DND-41 (cell line): ENCODE measurements around the gene GRID1.

Experiments
- ATAC-seq: fragments of 200-7000 bp; cut with Tn5 transposase; 3 replicates; pipeline ENCODE4 v1.9.1; 2021; ENCODE audit warnings: low read depth; ENCODE audit not compliant: insufficient read depth
- DNase-seq: peaks from one replicate; pipeline ENCODE4 v3.0.0-alpha.2; 2020
- H2AFZ ChIP-seq: 2 replicates; pipeline ENCODE4 v1.6.0; 2012; ENCODE audit warnings: low read depth, low read length
- H3K27ac ChIP-seq: 2 replicates; pipeline ENCODE4 v1.5.1; 2012; ENCODE audit warnings: low read length, inconsistent platforms
- H3K27me3 ChIP-seq: fragments of 200-600 bp; sonication (generic); 2 replicates; pipeline ENCODE4 v1.6.0; 2012; ENCODE audit warnings: low read length, mild to moderate bottlenecking, inconsistent platforms; ENCODE audit not compliant: insufficient read depth, poor library complexity
- H3K36me3 ChIP-seq: 2 replicates; pipeline ENCODE4 v1.5.1; 2012; ENCODE audit warnings: low read length, inconsistent platforms; ENCODE audit not compliant: insufficient read depth
- H3K4me1 ChIP-seq: 2 replicates; pipeline ENCODE4 v1.5.1; 2012; ENCODE audit warnings: mild to moderate bottlenecking, low read length; ENCODE audit not compliant: insufficient read depth
- H3K4me2 ChIP-seq: 2 replicates; pipeline ENCODE4 v1.6.0; 2012; ENCODE audit warnings: mild to moderate bottlenecking, moderate library complexity, low read length, inconsistent platforms; ENCODE audit not compliant: insufficient read depth
- H3K4me3 ChIP-seq, 2 experiments: fragments of 200-600 bp in 1 of 2; shearing (Covaris generic) in 1 of 2; 2 replicates each; pipeline ENCODE4 v1.5.1; 2012 to 2016; ENCODE audit warnings: inconsistent platforms in 2 of 2, low read length in 2 of 2, mild to moderate bottlenecking in 2 of 2, low read depth in 1 of 2, moderate library complexity in 1 of 2
- H3K79me2 ChIP-seq: 2 replicates; pipeline ENCODE4 v1.6.0; 2012; ENCODE audit warnings: low read length, inconsistent platforms; ENCODE audit not compliant: insufficient read depth
- H3K9ac ChIP-seq: 2 replicates; pipeline ENCODE4 v1.6.0; 2012; ENCODE audit warnings: low read depth, mild to moderate bottlenecking, inconsistent platforms, low read length, moderate library complexity
- H3K9me3 ChIP-seq: 2 replicates; pipeline ENCODE4 v1.5.1; 2012; ENCODE audit warnings: low read length, moderate library complexity, mild to moderate bottlenecking, inconsistent platforms; ENCODE audit not compliant: insufficient read depth, severe bottlenecking
- H4K20me1 ChIP-seq: 2 replicates; pipeline ENCODE4 v1.6.0; 2012; ENCODE audit warnings: low read length; ENCODE audit not compliant: insufficient read depth
- CTCF ChIP-seq: IDR thresholded peaks from 2 replicates; pipeline ENCODE4 v1.5.1; 2012; ENCODE audit warnings: borderline replicate concordance, low read length, moderate library complexity, mild to moderate bottlenecking; ENCODE audit not compliant: poor library complexity, severe bottlenecking; ENCODE audit errors: extremely low read depth
- EZH2 ChIP-seq: IDR thresholded peaks from 3 replicates; pipeline ENCODE4 v1.6.1; 2012; ENCODE audit warnings: borderline replicate concordance, low read depth, mild to moderate bottlenecking, moderate library complexity, low read length, inconsistent platforms; ENCODE audit not compliant: severe bottlenecking

Gene GRID1

DNA sequence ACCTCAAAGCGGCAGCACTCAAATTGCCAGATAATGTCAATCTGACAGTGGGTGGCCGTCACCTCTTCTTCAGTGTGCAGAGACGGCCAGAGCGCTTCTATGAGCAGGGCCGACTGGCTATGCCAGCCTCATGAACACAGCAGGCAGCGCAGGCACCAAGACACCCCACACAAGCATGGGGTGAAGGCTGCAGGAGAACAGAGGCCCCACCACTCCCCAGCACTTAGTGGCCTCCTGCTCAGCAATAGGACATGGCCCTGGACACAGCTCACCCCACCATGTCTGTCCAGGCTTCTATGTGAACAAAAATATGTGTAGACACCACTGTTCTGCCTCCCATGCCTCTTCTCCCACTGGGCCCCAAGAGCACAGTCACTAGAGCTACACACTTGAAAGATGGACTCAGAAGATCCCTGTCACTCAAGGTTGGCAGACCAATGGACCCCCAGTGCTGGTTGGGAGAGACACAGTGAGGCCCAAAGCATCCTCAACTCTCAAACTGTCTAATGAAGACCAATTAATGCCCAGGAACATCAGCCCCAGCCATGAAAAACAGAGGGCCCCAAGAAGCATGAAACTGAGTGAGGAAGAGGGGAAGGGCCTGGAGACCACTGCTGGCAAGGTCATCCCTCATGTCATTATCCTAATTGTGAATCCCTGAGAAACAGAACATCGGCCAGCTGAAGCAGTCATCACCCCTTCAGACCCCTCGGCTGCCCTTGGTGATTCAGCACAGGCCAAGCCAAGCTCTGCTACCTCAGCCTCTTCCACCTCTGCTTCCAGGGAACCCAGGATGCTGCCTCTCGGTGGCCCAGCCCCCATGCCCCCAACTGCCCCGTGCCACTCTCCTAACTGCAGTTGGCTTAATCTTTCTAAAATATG lies 77.7 kb downstream of the GRID1 start:
- no peaks in the 10 kb centered on the region for H3K27me3 ChIP-seq
- no peak overlapping the region for H3K4me2 ChIP-seq
- no peaks in the 10 kb centered on the region for H3K36me3 ChIP-seq
- DNase-seq: no peak
- H3K9me3 ChIP-seq: no peaks in the 10 kb centered on the region
- H3K4me3 ChIP-seq: no peak overlapping the region
- H3K27ac ChIP-seq: no peak overlapping the region
- H2AFZ ChIP-seq: no peak overlapping the region
- H3K9ac ChIP-seq: no peak overlapping the region
- H4K20me1 ChIP-seq: peaks cover 2% of the 10 kb centered on the region; the same call in 1 of the 2 replicates
- ATAC-seq: no peak
- no peaks in the 10 kb centered on the region for H3K4me1 ChIP-seq
- no peaks in the 10 kb centered on the region for H3K79me2 ChIP-seq
- TF ChIP-seq EZH2 (no peak), CTCF (no peak)

DNA sequence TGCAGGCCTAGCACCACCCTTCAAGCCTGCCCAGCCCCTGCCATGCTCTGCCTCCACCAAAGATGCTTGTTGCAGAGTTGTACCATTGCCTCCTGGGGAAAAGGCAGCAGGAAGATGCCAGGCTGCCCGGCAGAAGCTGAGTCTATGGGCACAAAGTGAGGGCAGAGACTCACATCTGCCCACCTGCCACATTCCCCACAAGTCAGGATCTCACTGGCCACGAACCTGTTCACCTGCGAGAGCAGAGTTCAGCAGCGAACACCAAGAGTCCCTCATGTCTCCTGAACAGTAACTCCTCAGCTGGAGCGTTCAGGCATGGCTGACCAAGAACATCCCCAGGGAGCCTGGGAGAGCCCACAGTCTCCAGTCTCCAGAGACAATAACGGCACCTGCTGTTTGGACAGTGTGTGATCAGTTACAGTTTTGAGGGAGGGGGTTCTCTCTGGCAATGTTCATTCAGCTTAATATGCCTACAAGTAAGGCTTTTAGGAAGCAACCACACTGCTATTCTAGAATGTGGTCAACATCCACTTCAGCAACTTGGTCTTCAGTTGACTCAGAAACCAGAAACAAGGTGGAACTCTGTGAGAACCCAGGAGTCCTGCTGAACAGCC lies 78.5 kb downstream of the GRID1 start:
- Histone ChIP-seq H3K4me2 (no peak overlapping the region), H3K36me3 (no peaks in the 10 kb centered on the region), H4K20me1 (peaks cover 2% of the 10 kb centered on the region; the same call in 1 of the 2 replicates), H3K9me3 (no peaks in the 10 kb centered on the region), H2AFZ (no peak overlapping the region), H3K4me3 (no peak overlapping the region), H3K4me1 (no peaks in the 10 kb centered on the region), H3K27ac (no peak overlapping the region), H3K79me2 (no peaks in the 10 kb centered on the region), H3K27me3 (no peaks in the 10 kb centered on the region), H3K9ac (no peak overlapping the region)
- DNase-seq: no peak
- TF ChIP-seq EZH2 (no peak), CTCF (no peak)
- no peak for ATAC-seq

GRCh38 chr10:86287110-86287793 lies 79.3 kb downstream of the GRID1 start:
- Histone ChIP-seq H3K9ac (no peak overlapping the region), H3K79me2 (no peaks in the 10 kb centered on the region), H2AFZ (no peak overlapping the region), H3K36me3 (no peaks in the 10 kb centered on the region), H3K27me3 (no peaks in the 10 kb centered on the region), H3K9me3 (no peaks in the 10 kb centered on the region), H3K4me3 (no peak overlapping the region), H3K4me1 (no peaks in the 10 kb centered on the region), H3K27ac (no peak overlapping the region), H4K20me1 (peaks cover 2% of the 10 kb centered on the region; the same call in 1 of the 2 replicates), H3K4me2 (no peak overlapping the region)
- TF ChIP-seq CTCF (no peak), EZH2 (no peak)
- DNase-seq (no peak), ATAC-seq (no peak)
